ENCODE results near the gene ARRDC4. TPM values are rescaled to one million over a fixed set of nuclear protein-coding genes. Genes with fewer than 3 reads are reported as not detected.

Gene ARRDC4
- 10 to 100 TPM; 10.2 to 45.1 (median 25.0) TPM for total RNA-seq

- Histone ChIP-seq H3K27ac (peak within 1 kb of the TSS; percentile 87 to 97), H3K27me3 (no peaks in the 10 kb centered on the region), H3K36me3 (no peaks in the 10 kb centered on the region), H3K4me3 (peak within 1 kb of the TSS; percentile 81 to 99), H3K9me3 (no peaks in the 10 kb centered on the region), H3K4me1 (peaks cover 0 to 13% of the 10 kb centered on the region in 2 donors)
- TF ChIP-seq POLR2A (IDR thresholded peaks at IDR 0.05) (peak; percentile 73 to 89), CTCF (IDR thresholded peaks at IDR 0.05) (peak in 1 of 4 experiments; percentile 14)
- intact Hi-C loops (cut with DNase I; ENCODE audit: low total_unique reads), result no loop called here
- DNase-seq, result peak; percentile 100
These were observed at the start of gene ARRDC4 for GRCh38 chr15:97960364-97961066. ARRDC4 (plus strand) TSS chr15:97960703; CDS start chr15:97960862, 159 bp downstream.

GRCh38 chr15:97914711-97915110 is 45.8 kb upstream of the ARRDC4 start:
- Histone ChIP-seq H3K27me3 (peaks cover 0 to 6% of the 10 kb centered on the region in 2 donors), H3K36me3 (no peaks in the 10 kb centered on the region), H3K4me1 (no peaks in the 10 kb centered on the region), H3K4me3 (no peak overlapping the region), H3K9me3 (no peaks in the 10 kb centered on the region), H3K27ac (no peak overlapping the region)
- TF ChIP-seq POLR2A (IDR thresholded peaks at IDR 0.05) (no peak), CTCF (IDR thresholded peaks at IDR 0.05) (no peak)
- intact Hi-C loops (cut with DNase I; ENCODE audit: low total_unique reads), result no loop called here
- DNase-seq, result no peak

GRCh38 chr15:97915261-97915660 is 45.2 kb upstream of the ARRDC4 start:
- H3K4me3 ChIP-seq, result no peak overlapping the region
- intact Hi-C loops (cut with DNase I; ENCODE audit: low total_unique reads), result no loop called here
- H3K4me1 ChIP-seq, result no peaks in the 10 kb centered on the region
- peaks cover 0 to 6% of the 10 kb centered on the region in 2 donors for H3K27me3 ChIP-seq
- DNase-seq, result no peak
- H3K27ac ChIP-seq, result no peak overlapping the region
- no peaks in the 10 kb centered on the region for H3K36me3 ChIP-seq
- TF ChIP-seq CTCF (IDR thresholded peaks at IDR 0.05), result no peak
- TF ChIP-seq POLR2A (IDR thresholded peaks at IDR 0.05), result no peak
- no peaks in the 10 kb centered on the region for H3K9me3 ChIP-seq

- TF ChIP-seq CTCF (IDR thresholded peaks at IDR 0.05) (no peak), POLR2A (IDR thresholded peaks at IDR 0.05) (no peak)
- Histone ChIP-seq H3K9me3 (peaks cover 0 to 14% of the 10 kb centered on the region in 2 donors), H3K4me1 (no peaks in the 10 kb centered on the region), H3K27ac (no peak overlapping the region), H3K36me3 (no peaks in the 10 kb centered on the region), H3K4me3 (no peak overlapping the region), H3K27me3 (no peaks in the 10 kb centered on the region)
- intact Hi-C loops (cut with DNase I; ENCODE audit: low total_unique reads), result no loop called here
- DNase-seq, result no peak
These were observed 39.1 kb upstream of the ARRDC4 start for GRCh38 chr15:97921296-97921865.

GRCh38 chr15:97929456-97930229 is 30.9 kb upstream of the ARRDC4 start:
- H3K4me3 ChIP-seq, result no peak overlapping the region
- intact Hi-C loops (cut with DNase I; ENCODE audit: low total_unique reads), result no loop called here
- H3K27me3 ChIP-seq, result no peaks in the 10 kb centered on the region
- H3K36me3 ChIP-seq, result no peaks in the 10 kb centered on the region
- peaks cover 0 to 5% of the 10 kb centered on the region in 2 donors for H3K9me3 ChIP-seq
- TF ChIP-seq POLR2A (IDR thresholded peaks at IDR 0.05) (no peak), CTCF (IDR thresholded peaks at IDR 0.05) (no peak)
- no peaks in the 10 kb centered on the region for H3K4me1 ChIP-seq
- H3K27ac ChIP-seq, result no peak overlapping the region
- no peak for DNase-seq

Measured in uterus (tissue), 4 donors.